ENCODE data around the gene ABCB7.

DNA sequence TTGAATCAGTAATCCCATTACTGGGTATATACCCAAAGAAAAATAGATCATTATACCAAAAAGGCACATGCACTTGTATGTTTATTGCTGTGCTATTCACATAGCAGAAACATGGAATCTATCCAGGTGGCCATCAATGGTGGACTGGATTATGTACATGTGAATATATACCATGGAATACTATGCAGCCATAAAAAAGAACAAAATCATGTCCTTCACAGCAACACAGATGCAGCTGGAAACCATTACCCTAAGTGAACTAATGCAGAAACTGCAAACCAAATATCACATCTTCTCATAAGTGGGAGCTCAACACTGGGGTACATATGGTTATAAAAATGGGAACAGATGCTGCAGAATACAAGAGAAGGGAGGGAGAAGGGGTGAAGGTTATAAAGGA, 110.7 kb downstream of the ABCB7 start:
- no peak for TF ChIP-seq CTCF (conservative IDR thresholded peaks at IDR 0.05; ENCODE audit: low read depth, low read length)
- TF ChIP-seq POLR2A (IDR thresholded peaks at IDR 0.05; ENCODE audit: low read depth, low read length): no peak
- TF ChIP-seq CHD1 (IDR thresholded peaks at IDR 0.05; ENCODE audit: low read depth, low read length): no peak
- TF ChIP-seq RAD21 (IDR thresholded peaks at IDR 0.05; ENCODE audit: low read length): no peak
- TF ChIP-seq USF2 (IDR thresholded peaks at IDR 0.05; ENCODE audit: low read depth, low read length): no peak
- no peak for TF ChIP-seq RCOR1 (IDR thresholded peaks at IDR 0.05; ENCODE audit: insufficient replicate concordance, low read length)
- no peak for TF ChIP-seq CEBPB (IDR thresholded peaks at IDR 0.05; ENCODE audit: low read depth, low read length)
- TF ChIP-seq MAZ (IDR thresholded peaks at IDR 0.05; ENCODE audit: borderline replicate concordance, low read depth, low read length): no peak

All from IMR-90 (cell line).